Measurements from ENCODE around the gene FOXD1.

DNA sequence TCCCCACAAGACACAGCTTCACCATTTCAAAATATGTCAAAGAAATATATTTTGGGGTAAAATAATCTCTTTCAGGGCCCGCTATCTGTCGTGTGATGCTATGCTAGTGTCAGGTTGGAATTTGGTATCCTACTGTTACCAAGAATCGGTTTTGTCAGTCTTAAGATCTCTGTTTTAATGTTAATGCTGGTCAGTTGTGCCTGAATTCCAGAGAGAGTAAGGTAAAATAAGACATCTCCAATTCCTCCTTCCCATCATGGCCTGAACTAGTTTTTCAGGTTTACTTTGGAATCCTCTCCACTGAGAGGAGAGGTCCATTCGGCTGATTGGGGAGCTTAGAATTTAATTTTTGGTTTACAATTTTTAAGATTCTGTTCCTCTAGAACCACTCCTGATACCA lies 39.2 kb upstream of the FOXD1 start:
- TF ChIP-seq POLR2A (IDR thresholded peaks at IDR 0.05) (no peak), CTCF (IDR thresholded peaks at IDR 0.05) (no peak)
